ENCODE measurements around the gene GCNT2.

GCNT2 gene

GRCh38 chr6:10543488-10543887, 22.3 kb downstream of the GCNT2 start:
- H3K27ac ChIP-seq: no peak overlapping the region
- intact Hi-C loops (cut with DNase I; ENCODE audit: low total_unique reads): no loop called here
- TF ChIP-seq CTCF (IDR thresholded peaks at IDR 0.05): no peak

GRCh38 chr6:10545482-10545881, 24.3 kb downstream of the GCNT2 start:
- TF ChIP-seq CTCF (IDR thresholded peaks at IDR 0.05): no peak
- peaks cover 0 to 2% of the 10 kb centered on the region in 2 donors for H3K27me3 ChIP-seq
- peaks cover 0 to 5% (median 0%) of the 10 kb centered on the region in 4 donors for H3K4me1 ChIP-seq
- DNase-seq: no peak
- no peak overlapping the region for H3K27ac ChIP-seq
- H3K4me3 ChIP-seq: no peak overlapping the region
- no peaks in the 10 kb centered on the region for H3K36me3 ChIP-seq
- H3K9me3 ChIP-seq: no peaks in the 10 kb centered on the region
- intact Hi-C loops (cut with DNase I; ENCODE audit: low total_unique reads): no loop called here

More at GRCh38 chr6:10543488-10543887, 22.3 kb downstream of the GCNT2 start:
- Histone ChIP-seq H3K9me3 (no peaks in the 10 kb centered on the region), H3K36me3 (no peaks in the 10 kb centered on the region), H3K4me1 (peaks cover 0 to 5% (median 0%) of the 10 kb centered on the region in 4 donors), H3K4me3 (no peak overlapping the region), H3K27me3 (peaks cover 0 to 2% of the 10 kb centered on the region in 2 donors)
- DNase-seq: no peak

DNA sequence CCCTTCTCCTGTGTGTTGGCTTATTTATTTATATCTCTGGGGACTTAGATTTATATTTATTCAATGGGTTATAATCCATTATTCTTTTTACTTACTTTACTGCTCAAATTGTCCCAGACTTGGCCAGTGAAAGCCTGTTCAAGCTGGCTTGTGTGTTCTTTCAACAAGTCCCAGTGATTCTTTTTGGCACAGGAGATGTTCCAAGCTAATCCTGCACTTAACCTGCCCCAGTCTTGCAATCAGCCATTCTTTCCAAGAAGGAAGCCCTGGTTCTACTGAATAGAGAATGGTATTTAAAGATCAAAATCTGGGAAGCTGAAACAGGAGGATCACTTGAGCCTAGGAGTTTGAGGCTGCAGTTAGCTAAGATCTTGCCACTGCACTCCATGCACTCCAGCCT, 26.7 kb downstream of the GCNT2 start:
- no peak overlapping the region for H3K4me3 ChIP-seq
- no peak overlapping the region for H3K27ac ChIP-seq
- intact Hi-C loops (cut with DNase I; ENCODE audit: low total_unique reads): no loop called here
- H3K36me3 ChIP-seq: no peaks in the 10 kb centered on the region
- H3K4me1 ChIP-seq: peaks cover 0 to 5% (median 0%) of the 10 kb centered on the region in 4 donors
- H3K27me3 ChIP-seq: peaks cover 0 to 2% of the 10 kb centered on the region in 2 donors
- no peak for TF ChIP-seq CTCF (IDR thresholded peaks at IDR 0.05)
- no peaks in the 10 kb centered on the region for H3K9me3 ChIP-seq
- DNase-seq: no peak

DNA sequence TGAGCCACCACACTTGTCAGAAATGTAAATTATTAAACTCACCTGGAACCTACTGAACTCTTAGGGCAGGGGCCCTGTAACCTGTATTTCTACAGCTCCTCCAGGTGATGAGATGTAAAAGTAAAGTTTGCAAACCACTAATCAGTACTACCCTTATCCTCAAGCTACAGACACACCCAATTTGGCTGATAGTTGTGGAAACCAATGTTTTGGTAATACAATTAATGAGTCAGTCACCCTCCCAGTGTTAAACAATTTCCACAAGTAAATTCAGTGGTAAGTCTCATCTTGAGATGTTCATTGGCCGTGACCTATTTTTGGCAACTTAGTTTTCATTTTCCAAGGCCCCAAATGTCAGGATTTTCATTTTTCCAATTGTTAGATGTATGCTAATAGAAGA, 29.6 kb downstream of the GCNT2 start:
- no peaks in the 10 kb centered on the region for H3K36me3 ChIP-seq
- intact Hi-C loops (cut with DNase I; ENCODE audit: low total_unique reads): no loop called here
- H3K4me3 ChIP-seq: no peak overlapping the region
- peaks cover 0 to 8% (median 6%) of the 10 kb centered on the region in 4 donors for H3K4me1 ChIP-seq
- no peaks in the 10 kb centered on the region for H3K9me3 ChIP-seq
- no peak overlapping the region for H3K27ac ChIP-seq
- no peak for DNase-seq
- peaks cover 0 to 14% of the 10 kb centered on the region in 2 donors for H3K27me3 ChIP-seq
- TF ChIP-seq CTCF (IDR thresholded peaks at IDR 0.05): no peak

DNA sequence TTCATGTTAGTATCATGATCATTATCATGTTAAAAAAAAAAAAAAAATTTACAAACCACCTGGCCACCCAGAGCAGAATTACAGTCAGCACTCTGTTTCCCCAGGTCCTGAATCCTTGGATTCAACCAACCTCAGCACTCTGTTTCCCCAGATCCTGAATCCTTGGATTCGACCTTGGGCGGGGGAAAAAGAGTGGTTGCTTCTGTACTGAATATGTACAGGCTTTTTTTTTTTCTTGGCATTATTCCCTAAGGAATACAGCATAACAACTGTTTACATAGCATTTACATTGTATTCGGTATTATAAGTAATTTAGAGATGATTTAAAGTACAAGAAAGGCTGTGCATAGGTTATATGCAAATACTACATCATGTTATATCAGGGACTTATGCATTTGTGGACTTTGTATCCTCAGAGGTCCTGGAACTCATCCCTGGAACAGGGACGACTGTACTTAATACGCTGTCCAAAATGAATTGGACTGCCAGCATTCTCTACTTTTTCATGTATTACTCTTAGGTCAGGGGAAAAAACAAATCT, 31.2 kb downstream of the GCNT2 start:
- intact Hi-C loops (cut with DNase I; ENCODE audit: low total_unique reads): no loop called here
- Histone ChIP-seq H3K27ac (no peak overlapping the region), H3K27me3 (peaks cover 0 to 22% of the 10 kb centered on the region in 2 donors), H3K9me3 (no peaks in the 10 kb centered on the region), H3K4me3 (no peak overlapping the region), H3K4me1 (peaks cover 0 to 18% (median 12%) of the 10 kb centered on the region in 4 donors), H3K36me3 (no peaks in the 10 kb centered on the region)
- no peak for TF ChIP-seq CTCF (IDR thresholded peaks at IDR 0.05)
- no peak for DNase-seq

DNA sequence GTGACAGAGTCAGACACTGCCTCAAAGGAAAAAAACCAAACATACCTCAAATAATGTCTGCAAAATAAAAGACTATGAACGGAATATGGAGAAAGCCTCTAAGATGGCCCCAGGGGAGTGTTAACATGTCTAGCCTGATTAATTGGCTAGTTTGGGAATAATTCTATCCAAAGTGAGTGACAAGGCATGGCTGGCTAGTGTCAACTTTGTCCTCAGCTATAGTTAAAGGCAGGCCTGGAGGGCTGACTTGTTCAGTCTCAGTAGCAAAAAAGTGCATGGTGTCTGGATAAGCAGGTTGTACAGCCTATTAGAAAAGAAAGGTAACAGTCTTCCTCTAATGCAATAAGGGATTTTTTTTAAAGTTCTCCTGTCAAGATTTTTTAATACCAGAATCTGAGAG, 32.7 kb downstream of the GCNT2 start:
- intact Hi-C loops (cut with DNase I; ENCODE audit: low total_unique reads): no loop called here
- Histone ChIP-seq H3K9me3 (no peaks in the 10 kb centered on the region), H3K27me3 (peaks cover 0 to 28% of the 10 kb centered on the region in 2 donors), H3K27ac (no peak overlapping the region), H3K36me3 (no peaks in the 10 kb centered on the region), H3K4me1 (peaks cover 0 to 24% (median 12%) of the 10 kb centered on the region in 4 donors), H3K4me3 (no peak overlapping the region)
- no peak for TF ChIP-seq CTCF (IDR thresholded peaks at IDR 0.05)
- DNase-seq: no peak

All from tibial artery (tissue), 4 donors.